GM03348 (cell line): ENCODE measurements around the gene RAB19.
"Not testable (repeated sequence)": the region's sequence is repeated elsewhere in the genome, so short reads cannot be mapped to it uniquely, and the experiment has no call there.

ENCODE experiments used
- DNase-seq: peaks from one replicate; pipeline ENCODE4 v3.0.0; 2012; ENCODE audit warnings: low spot score

The RAB19 gene

GRCh38 chr7:140453785-140454656 lies 50.2 kb downstream of the RAB19 start:
- not testable (repeated sequence) for DNase-seq

GRCh38 chr7:140454657-140455015 lies 50.8 kb downstream of the RAB19 start:
- DNase-seq, result no peak

- no peak for DNase-seq
Measured at GRCh38 chr7:140455743-140456142, 51.9 kb downstream of the RAB19 start.

- DNase-seq, result no peak
Measured at GRCh38 chr7:140456551-140457051, 52.7 kb downstream of the RAB19 start.

- no peak for DNase-seq
Measured at GRCh38 chr7:140458201-140458600, 54.3 kb downstream of the RAB19 start.

GRCh38 chr7:140458916-140459315 lies 55.1 kb downstream of the RAB19 start:
- DNase-seq, result no peak

GRCh38 chr7:140463111-140463510 lies 59.3 kb downstream of the RAB19 start:
- DNase-seq, result no peak

GRCh38 chr7:140475747-140476333 lies 72.0 kb downstream of the RAB19 start:
- peak; percentile 63 for DNase-seq

- DNase-seq, result no peak
Measured at GRCh38 chr7:140476698-140477261, 72.9 kb downstream of the RAB19 start.
